ENCODE data around the gene PDGFA. TPM values are rescaled to one million over a fixed set of nuclear protein-coding genes. Genes with fewer than 3 reads are reported as not detected.

The PDGFA gene
- total and polyA plus RNA-seq, 2 experiments from 2014 or later, result 35.6 to 43.1 TPM

DNA sequence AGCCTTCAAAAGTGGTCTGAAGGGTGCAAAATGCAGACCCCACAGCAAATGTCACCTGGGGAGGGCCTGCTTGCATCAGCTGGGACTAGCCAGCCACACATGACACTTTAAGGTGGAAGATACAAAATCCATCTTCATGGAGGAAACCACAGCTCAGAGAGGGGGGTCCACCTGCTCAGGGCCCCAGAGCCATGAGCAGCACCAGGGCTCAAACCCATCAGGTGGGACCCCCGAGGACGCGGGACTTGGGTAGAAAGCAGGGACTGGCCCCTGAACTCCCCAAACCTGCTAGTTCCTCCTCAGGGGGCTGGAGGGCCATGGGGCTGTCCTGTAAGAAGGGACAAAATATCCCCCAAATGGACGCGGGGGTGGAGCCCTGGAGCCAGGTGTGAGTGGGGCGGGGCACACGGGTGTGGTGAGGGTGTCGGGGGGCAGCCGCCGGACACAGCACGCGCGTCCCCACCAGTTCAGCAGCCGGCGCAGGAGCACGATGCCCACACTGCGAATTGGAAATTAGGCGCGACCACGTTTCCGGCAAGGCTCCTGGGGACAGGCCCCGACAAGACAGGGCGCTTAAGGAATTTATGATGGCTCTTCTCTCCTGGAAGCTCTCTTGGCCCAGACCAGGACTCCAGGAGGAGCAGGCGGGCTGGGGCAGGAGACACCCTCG lies 8.0 kb downstream of the PDGFA start:
- no peaks in the 10 kb centered on the region; the same call in 2 of the 3 replicates for H3K9me3 Mint-ChIP-seq
- H3K27me3 Mint-ChIP-seq (ENCODE audit: insufficient read depth, low read depth, poor library complexity), result peaks cover 18% of the 10 kb centered on the region
- DNase-seq (ENCODE audit: low spot score) (no peak), ATAC-seq (no peak)
- H3K79me2 ChIP-seq (replicated peaks; ENCODE audit: insufficient read depth), result peaks cover 38% of the 10 kb centered on the region
- no peaks in the 10 kb centered on the region for H3K9me2 ChIP-seq (ENCODE audit: insufficient read depth)
- H3K36me3 ChIP-seq (ENCODE audit: insufficient read depth), result no peaks in the 10 kb centered on the region
- TF ChIP-seq, protein P1, sequence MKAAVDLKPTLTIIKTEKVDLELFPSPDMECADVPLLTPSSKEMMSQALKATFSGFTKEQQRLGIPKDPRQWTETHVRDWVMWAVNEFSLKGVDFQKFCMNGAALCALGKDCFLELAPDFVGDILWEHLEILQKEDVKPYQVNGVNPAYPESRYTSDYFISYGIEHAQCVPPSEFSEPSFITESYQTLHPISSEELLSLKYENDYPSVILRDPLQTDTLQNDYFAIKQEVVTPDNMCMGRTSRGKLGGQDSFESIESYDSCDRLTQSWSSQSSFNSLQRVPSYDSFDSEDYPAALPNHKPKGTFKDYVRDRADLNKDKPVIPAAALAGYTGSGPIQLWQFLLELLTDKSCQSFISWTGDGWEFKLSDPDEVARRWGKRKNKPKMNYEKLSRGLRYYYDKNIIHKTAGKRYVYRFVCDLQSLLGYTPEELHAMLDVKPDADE (IDR thresholded peaks at IDR 0.05), result no peak
- TF ChIP-seq ZNF331 (CRISPR knock-in tag; IDR thresholded peaks at IDR 0.05; ENCODE audit: low read depth), result no peak
- no peak for TF ChIP-seq STAT1 (IDR thresholded peaks at IDR 0.05; ENCODE audit: unreplicated experiment)
- TF ChIP-seq EZH2 (IDR thresholded peaks at IDR 0.05; ENCODE audit: low read depth, unreplicated experiment), result no peak
- no peaks in the 10 kb centered on the region; the same call in 1 of the 2 replicates for H4K20me1 ChIP-seq (replicated peaks; ENCODE audit: insufficient read depth)
- H3F3A ChIP-seq (replicated peaks; ENCODE audit: low read depth), result peaks cover 15% of the 10 kb centered on the region
- H3K27me3 ChIP-seq (ENCODE audit: insufficient read depth), result no peaks in the 10 kb centered on the region
- peaks cover 35% of the 10 kb centered on the region for H3K4me1 Mint-ChIP-seq
- H3K27ac ChIP-seq (ENCODE audit: low read depth), result no peak overlapping the region
- H3K27ac Mint-ChIP-seq, result peak overlapping the region; percentile 77; the same call in 1 of the 2 replicates
- peaks cover 49% of the 10 kb centered on the region for H3K36me3 Mint-ChIP-seq (ENCODE audit: low read depth)
- H2AFZ ChIP-seq, result no peak overlapping the region
- H3K4me3 Mint-ChIP-seq, result no peak overlapping the region
- H3K4me2 ChIP-seq, result no peak overlapping the region
- H3K4me3 ChIP-seq, result no peak overlapping the region
- peaks cover 24% of the 10 kb centered on the region for H3K4me1 ChIP-seq (ENCODE audit: insufficient read depth)

DNA sequence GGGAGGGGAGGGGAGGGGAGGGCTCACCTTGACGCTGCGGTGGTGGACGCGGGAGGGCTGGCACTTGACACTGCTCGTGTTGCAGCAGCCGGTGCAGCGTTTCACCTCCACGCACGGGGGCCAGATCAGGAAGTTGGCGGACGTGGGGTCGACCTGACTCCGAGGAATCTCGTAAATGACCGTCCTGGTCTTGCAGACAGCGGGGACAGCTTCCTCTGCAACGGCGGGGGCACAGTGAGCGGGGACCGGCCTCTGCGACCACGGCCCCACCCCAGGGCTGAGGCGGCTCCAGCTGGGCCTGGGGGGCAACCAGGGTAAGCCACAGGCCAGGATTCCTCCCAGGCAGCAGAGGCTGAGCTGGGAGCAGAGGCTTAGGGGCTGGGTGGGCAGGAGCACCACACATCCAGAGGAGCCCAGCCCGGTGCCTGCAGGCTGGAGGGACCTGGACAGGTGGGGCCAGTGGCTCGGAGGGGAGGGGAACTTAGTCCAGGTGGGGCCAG lies 8.8 kb downstream of the PDGFA start:
- Mint-ChIP-seq H3K4me3 (no peak overlapping the region), H3K27me3 (ENCODE audit: insufficient read depth, low read depth, poor library complexity) (peaks cover 17% of the 10 kb centered on the region), H3K27ac (no peak overlapping the region), H3K9me3 (no peaks in the 10 kb centered on the region; the same call in 2 of the 3 replicates), H3K36me3 (ENCODE audit: low read depth) (peaks cover 52% of the 10 kb centered on the region), H3K4me1 (peaks cover 31% of the 10 kb centered on the region)
- H3K27ac ChIP-seq (ENCODE audit: low read depth), result no peak overlapping the region
- no peak overlapping the region for H2AFZ ChIP-seq
- H3F3A ChIP-seq (replicated peaks; ENCODE audit: low read depth), result peaks cover 12% of the 10 kb centered on the region
- H3K36me3 ChIP-seq (ENCODE audit: insufficient read depth), result no peaks in the 10 kb centered on the region
- H3K4me2 ChIP-seq, result no peak overlapping the region
- DNase-seq (ENCODE audit: low spot score), result no peak
- no peaks in the 10 kb centered on the region for H3K9me2 ChIP-seq (ENCODE audit: insufficient read depth)
- ATAC-seq, result no peak
- no peaks in the 10 kb centered on the region for H3K27me3 ChIP-seq (ENCODE audit: insufficient read depth)
- H4K20me1 ChIP-seq (replicated peaks; ENCODE audit: insufficient read depth), result no peaks in the 10 kb centered on the region; the same call in 1 of the 2 replicates
- H3K79me2 ChIP-seq (replicated peaks; ENCODE audit: insufficient read depth), result peaks cover 33% of the 10 kb centered on the region
- no peak overlapping the region for H3K4me3 ChIP-seq
- H3K4me1 ChIP-seq (ENCODE audit: insufficient read depth), result peaks cover 24% of the 10 kb centered on the region
- TF ChIP-seq ZNF331 (CRISPR knock-in tag; IDR thresholded peaks at IDR 0.05; ENCODE audit: low read depth) (no peak), NANOG (IDR thresholded peaks at IDR 0.05; ENCODE audit: borderline replicate concordance) (no peak), POLR2AphosphoS5 (IDR thresholded peaks at IDR 0.05; ENCODE audit: low read depth) (no peak), EZH2phosphoT487 (IDR thresholded peaks at IDR 0.05; ENCODE audit: unreplicated experiment) (no peak), STAT1 (IDR thresholded peaks at IDR 0.05; ENCODE audit: unreplicated experiment) (no peak)
- TF ChIP-seq, protein P2, sequence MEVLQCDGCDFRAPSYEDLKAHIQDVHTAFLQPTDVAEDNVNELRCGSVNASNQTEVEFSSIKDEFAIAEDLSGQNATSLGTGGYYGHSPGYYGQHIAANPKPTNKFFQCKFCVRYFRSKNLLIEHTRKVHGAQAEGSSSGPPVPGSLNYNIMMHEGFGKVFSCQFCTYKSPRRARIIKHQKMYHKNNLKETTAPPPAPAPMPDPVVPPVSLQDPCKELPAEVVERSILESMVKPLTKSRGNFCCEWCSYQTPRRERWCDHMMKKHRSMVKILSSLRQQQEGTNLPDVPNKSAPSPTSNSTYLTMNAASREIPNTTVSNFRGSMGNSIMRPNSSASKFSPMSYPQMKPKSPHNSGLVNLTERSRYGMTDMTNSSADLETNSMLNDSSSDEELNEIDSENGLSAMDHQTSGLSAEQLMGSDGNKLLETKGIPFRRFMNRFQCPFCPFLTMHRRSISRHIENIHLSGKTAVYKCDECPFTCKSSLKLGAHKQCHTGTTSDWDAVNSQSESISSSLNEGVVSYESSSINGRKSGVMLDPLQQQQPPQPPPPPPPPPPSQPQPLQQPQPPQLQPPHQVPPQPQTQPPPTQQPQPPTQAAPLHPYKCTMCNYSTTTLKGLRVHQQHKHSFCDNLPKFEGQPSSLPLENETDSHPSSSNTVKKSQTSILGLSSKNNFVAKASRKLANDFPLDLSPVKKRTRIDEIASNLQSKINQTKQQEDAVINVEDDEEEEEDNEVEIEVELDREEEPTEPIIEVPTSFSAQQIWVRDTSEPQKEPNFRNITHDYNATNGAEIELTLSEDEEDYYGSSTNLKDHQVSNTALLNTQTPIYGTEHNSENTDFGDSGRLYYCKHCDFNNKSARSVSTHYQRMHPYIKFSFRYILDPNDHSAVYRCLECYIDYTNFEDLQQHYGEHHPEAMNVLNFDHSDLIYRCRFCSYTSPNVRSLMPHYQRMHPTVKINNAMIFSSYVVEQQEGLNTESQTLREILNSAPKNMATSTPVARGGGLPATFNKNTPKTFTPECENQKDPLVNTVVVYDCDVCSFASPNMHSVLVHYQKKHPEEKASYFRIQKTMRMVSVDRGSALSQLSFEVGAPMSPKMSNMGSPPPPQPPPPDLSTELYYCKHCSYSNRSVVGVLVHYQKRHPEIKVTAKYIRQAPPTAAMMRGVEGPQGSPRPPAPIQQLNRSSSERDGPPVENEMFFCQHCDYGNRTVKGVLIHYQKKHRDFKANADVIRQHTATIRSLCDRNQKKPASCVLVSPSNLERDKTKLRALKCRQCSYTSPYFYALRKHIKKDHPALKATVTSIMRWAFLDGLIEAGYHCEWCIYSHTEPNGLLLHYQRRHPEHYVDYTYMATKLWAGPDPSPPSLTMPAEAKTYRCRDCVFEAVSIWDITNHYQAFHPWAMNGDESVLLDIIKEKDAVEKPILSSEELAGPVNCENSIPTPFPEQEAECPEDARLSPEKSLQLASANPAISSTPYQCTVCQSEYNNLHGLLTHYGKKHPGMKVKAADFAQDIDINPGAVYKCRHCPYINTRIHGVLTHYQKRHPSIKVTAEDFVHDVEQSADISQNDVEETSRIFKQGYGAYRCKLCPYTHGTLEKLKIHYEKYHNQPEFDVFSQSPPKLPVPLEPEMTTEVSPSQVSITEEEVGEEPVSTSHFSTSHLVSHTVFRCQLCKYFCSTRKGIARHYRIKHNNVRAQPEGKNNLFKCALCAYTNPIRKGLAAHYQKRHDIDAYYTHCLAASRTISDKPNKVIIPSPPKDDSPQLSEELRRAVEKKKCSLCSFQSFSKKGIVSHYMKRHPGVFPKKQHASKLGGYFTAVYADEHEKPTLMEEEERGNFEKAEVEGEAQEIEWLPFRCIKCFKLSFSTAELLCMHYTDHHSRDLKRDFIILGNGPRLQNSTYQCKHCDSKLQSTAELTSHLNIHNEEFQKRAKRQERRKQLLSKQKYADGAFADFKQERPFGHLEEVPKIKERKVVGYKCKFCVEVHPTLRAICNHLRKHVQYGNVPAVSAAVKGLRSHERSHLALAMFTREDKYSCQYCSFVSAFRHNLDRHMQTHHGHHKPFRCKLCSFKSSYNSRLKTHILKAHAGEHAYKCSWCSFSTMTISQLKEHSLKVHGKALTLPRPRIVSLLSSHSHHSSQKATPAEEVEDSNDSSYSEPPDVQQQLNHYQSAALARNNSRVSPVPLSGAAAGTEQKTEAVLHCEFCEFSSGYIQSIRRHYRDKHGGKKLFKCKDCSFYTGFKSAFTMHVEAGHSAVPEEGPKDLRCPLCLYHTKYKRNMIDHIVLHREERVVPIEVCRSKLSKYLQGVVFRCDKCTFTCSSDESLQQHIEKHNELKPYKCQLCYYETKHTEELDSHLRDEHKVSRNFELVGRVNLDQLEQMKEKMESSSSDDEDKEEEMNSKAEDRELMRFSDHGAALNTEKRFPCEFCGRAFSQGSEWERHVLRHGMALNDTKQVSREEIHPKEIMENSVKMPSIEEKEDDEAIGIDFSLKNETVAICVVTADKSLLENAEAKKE (CRISPR knock-in tag; IDR thresholded peaks at IDR 0.05), result no peak
- TF ChIP-seq, protein P3, sequence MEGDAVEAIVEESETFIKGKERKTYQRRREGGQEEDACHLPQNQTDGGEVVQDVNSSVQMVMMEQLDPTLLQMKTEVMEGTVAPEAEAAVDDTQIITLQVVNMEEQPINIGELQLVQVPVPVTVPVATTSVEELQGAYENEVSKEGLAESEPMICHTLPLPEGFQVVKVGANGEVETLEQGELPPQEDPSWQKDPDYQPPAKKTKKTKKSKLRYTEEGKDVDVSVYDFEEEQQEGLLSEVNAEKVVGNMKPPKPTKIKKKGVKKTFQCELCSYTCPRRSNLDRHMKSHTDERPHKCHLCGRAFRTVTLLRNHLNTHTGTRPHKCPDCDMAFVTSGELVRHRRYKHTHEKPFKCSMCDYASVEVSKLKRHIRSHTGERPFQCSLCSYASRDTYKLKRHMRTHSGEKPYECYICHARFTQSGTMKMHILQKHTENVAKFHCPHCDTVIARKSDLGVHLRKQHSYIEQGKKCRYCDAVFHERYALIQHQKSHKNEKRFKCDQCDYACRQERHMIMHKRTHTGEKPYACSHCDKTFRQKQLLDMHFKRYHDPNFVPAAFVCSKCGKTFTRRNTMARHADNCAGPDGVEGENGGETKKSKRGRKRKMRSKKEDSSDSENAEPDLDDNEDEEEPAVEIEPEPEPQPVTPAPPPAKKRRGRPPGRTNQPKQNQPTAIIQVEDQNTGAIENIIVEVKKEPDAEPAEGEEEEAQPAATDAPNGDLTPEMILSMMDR (conservative IDR thresholded peaks at IDR 0.05; ENCODE audit: low read depth in 2 of 2), result no peak
- TF ChIP-seq, protein P1 (IDR thresholded peaks at IDR 0.05), result no peak

Data from GM23338 (cell line).